ENCODE results near the gene TRIP10.
"Not testable (repeated sequence)": the region's sequence is repeated elsewhere in the genome, so short reads cannot be mapped to it uniquely, and the experiment has no call there.

GRCh38 chr19:6800160-6800790, 60.8 kb downstream of the TRIP10 start:
- not testable (repeated sequence) for TF ChIP-seq CTCF (IDR thresholded peaks at IDR 0.05 in 2 of 3, conservative IDR thresholded peaks at IDR 0.05 in 1 of 3; ENCODE audit: control insufficient read depth in 2 of 3, extremely low read depth in 1 of 3, insufficient read depth in 1 of 3, low read depth in 3 of 3, low read length in 3 of 3); MYC (IDR thresholded peaks at IDR 0.05; ENCODE audit: insufficient read depth, insufficient read length, insufficient replicate concordance, low read length, severe bottlenecking); SIX5 (IDR thresholded peaks at IDR 0.05; ENCODE audit: low read depth, low read length, severe bottlenecking); EP300 (IDR thresholded peaks at IDR 0.05; ENCODE audit: borderline replicate concordance in 1 of 2, control insufficient read depth in 1 of 2, low read depth in 2 of 2, low read length in 2 of 2); BRCA1 (IDR thresholded peaks at IDR 0.05; ENCODE audit: low read depth, low read length); ZNF384 (IDR thresholded peaks at IDR 0.05; ENCODE audit: borderline replicate concordance, low read depth, low read length); FOS (IDR thresholded peaks at IDR 0.05; ENCODE audit: borderline replicate concordance, extremely low read depth, insufficient read length); KDM1A (IDR thresholded peaks at IDR 0.05; ENCODE audit: borderline replicate concordance); REST (IDR thresholded peaks at IDR 0.05; ENCODE audit: low read depth, low read length); USF2 (IDR thresholded peaks at IDR 0.05; ENCODE audit: borderline replicate concordance, low read depth, low read length); ZNF24 (IDR thresholded peaks at IDR 0.05); POLR2AphosphoS5 (IDR thresholded peaks at IDR 0.05; ENCODE audit: low read length); SKIL (IDR thresholded peaks at IDR 0.05; ENCODE audit: low read depth, poor library complexity, severe bottlenecking); EZH2 (IDR thresholded peaks at IDR 0.05; ENCODE audit: borderline replicate concordance, control insufficient read depth, low read depth, low read length)

Data from GM12878 (cell line).